Measurements from ENCODE around the gene COL7A1.
A peak's percentile ranks its signal among the peaks of the same experiment; 100 is the strongest.

Gene COL7A1

GRCh38 chr3:48597408-48597800 is 2.3 kb upstream of the COL7A1 start:
- H3K27ac ChIP-seq, result no peak overlapping the region
- peaks cover 4% of the 10 kb centered on the region; the same call in 1 of the 2 replicates for H3K36me3 ChIP-seq (ENCODE audit: insufficient read depth, low read length)
- H3K9me3 ChIP-seq (ENCODE audit: low read depth, low read length), result no peaks in the 10 kb centered on the region
- H3K4me3 ChIP-seq, result no peak overlapping the region
- DNase-seq (ENCODE audit: low read depth, low spot score), result no peak
- no peak for TF ChIP-seq EZH2 (IDR thresholded peaks at IDR 0.05)
- H3K9ac ChIP-seq (ENCODE audit: insufficient read length), result no peak overlapping the region

- TF ChIP-seq POLR2AphosphoS5 (IDR thresholded peaks at IDR 0.05; ENCODE audit: borderline replicate concordance, low read depth, low read length), result no peak
- no peak for TF ChIP-seq EZH2 (IDR thresholded peaks at IDR 0.05)
- TF ChIP-seq FOXP2 (optimal IDR thresholded peaks at IDR 0.05; ENCODE audit: control extremely low read depth, extremely low read length, insufficient read depth), result no peak
- Histone ChIP-seq H3K27ac (no peak overlapping the region; the same call in 1 of the 2 replicates), H3K9me3 (ENCODE audit: low read depth, low read length) (no peaks in the 10 kb centered on the region), H3K9ac (ENCODE audit: insufficient read length) (no peak overlapping the region), H3K36me3 (ENCODE audit: insufficient read depth, low read length) (peaks cover 4% of the 10 kb centered on the region; the same call in 1 of the 2 replicates), H3K4me3 (no peak overlapping the region)
- DNase-seq (ENCODE audit: low read depth, low spot score), result no peak
Observed at GRCh38 chr3:48596676-48597407, 1.7 kb upstream of the COL7A1 start.

- Histone ChIP-seq H3K27ac (no peak overlapping the region), H3K9me3 (ENCODE audit: low read depth, low read length) (no peaks in the 10 kb centered on the region), H3K9ac (ENCODE audit: insufficient read length) (no peak overlapping the region), H3K36me3 (ENCODE audit: insufficient read depth, low read length) (peaks cover 2% of the 10 kb centered on the region; the same call in 1 of the 2 replicates), H3K4me3 (no peak overlapping the region)
- TF ChIP-seq EZH2 (IDR thresholded peaks at IDR 0.05) (no peak), POLR2AphosphoS5 (IDR thresholded peaks at IDR 0.05; ENCODE audit: borderline replicate concordance, low read depth, low read length) (no peak), FOXP2 (optimal IDR thresholded peaks at IDR 0.05; ENCODE audit: control extremely low read depth, extremely low read length, insufficient read depth) (no peak)
- no peak for DNase-seq (ENCODE audit: low read depth, low spot score)
Observed at GRCh38 chr3:48596157-48596556, 1.0 kb upstream of the COL7A1 start.

GRCh38 chr3:48595526-48596121 is 495 bp upstream of the COL7A1 start:
- TF ChIP-seq POLR2AphosphoS5 (IDR thresholded peaks at IDR 0.05; ENCODE audit: borderline replicate concordance, low read depth, low read length) (no peak; the same call in 1 of the 2 replicates), FOXP2 (optimal IDR thresholded peaks at IDR 0.05; ENCODE audit: control extremely low read depth, extremely low read length, insufficient read depth) (no peak), EZH2 (IDR thresholded peaks at IDR 0.05) (no peak)
- no peak for DNase-seq (ENCODE audit: low read depth, low spot score)
- H3K9me3 ChIP-seq (ENCODE audit: low read depth, low read length), result no peaks in the 10 kb centered on the region
- H3K9ac ChIP-seq (ENCODE audit: insufficient read length), result no peak overlapping the region
- no peak overlapping the region for H3K4me3 ChIP-seq
- no peaks in the 10 kb centered on the region; the same call in 1 of the 2 replicates for H3K36me3 ChIP-seq (ENCODE audit: insufficient read depth, low read length)
- no peak overlapping the region for H3K27ac ChIP-seq

GRCh38 chr3:48594417-48595049 is 596 bp downstream of the COL7A1 start:
- Histone ChIP-seq H3K27ac (no peak overlapping the region), H3K4me3 (peak overlapping the region; percentile 49), H3K9me3 (ENCODE audit: low read depth, low read length) (no peaks in the 10 kb centered on the region), H3K36me3 (ENCODE audit: insufficient read depth, low read length) (no peaks in the 10 kb centered on the region), H3K9ac (ENCODE audit: insufficient read length) (no peak overlapping the region)
- TF ChIP-seq FOXP2 (optimal IDR thresholded peaks at IDR 0.05; ENCODE audit: control extremely low read depth, extremely low read length, insufficient read depth) (no peak), POLR2AphosphoS5 (IDR thresholded peaks at IDR 0.05; ENCODE audit: borderline replicate concordance, low read depth, low read length) (no peak), EZH2 (IDR thresholded peaks at IDR 0.05) (no peak)
- DNase-seq (ENCODE audit: low read depth, low spot score), result no peak

GRCh38 chr3:48593337-48593736 is 1.8 kb downstream of the COL7A1 start:
- Histone ChIP-seq H3K9ac (ENCODE audit: insufficient read length) (no peak overlapping the region), H3K36me3 (ENCODE audit: insufficient read depth, low read length) (no peaks in the 10 kb centered on the region), H3K9me3 (ENCODE audit: low read depth, low read length) (no peaks in the 10 kb centered on the region), H3K4me3 (no peak overlapping the region), H3K27ac (no peak overlapping the region)
- no peak for TF ChIP-seq EZH2 (IDR thresholded peaks at IDR 0.05)
- no peak for DNase-seq (ENCODE audit: low read depth, low spot score)

GRCh38 chr3:48592519-48593087 is 2.5 kb downstream of the COL7A1 start:
- H3K9me3 ChIP-seq (ENCODE audit: low read depth, low read length), result no peaks in the 10 kb centered on the region
- H3K9ac ChIP-seq (ENCODE audit: insufficient read length), result no peak overlapping the region
- TF ChIP-seq FOXP2 (optimal IDR thresholded peaks at IDR 0.05; ENCODE audit: control extremely low read depth, extremely low read length, insufficient read depth) (no peak), EZH2 (IDR thresholded peaks at IDR 0.05) (no peak), POLR2AphosphoS5 (IDR thresholded peaks at IDR 0.05; ENCODE audit: borderline replicate concordance, low read depth, low read length) (no peak)
- H3K27ac ChIP-seq, result no peak overlapping the region
- no peak overlapping the region for H3K4me3 ChIP-seq
- no peaks in the 10 kb centered on the region for H3K36me3 ChIP-seq (ENCODE audit: insufficient read depth, low read length)
- DNase-seq (ENCODE audit: low read depth, low spot score), result no peak

- TF ChIP-seq POLR2AphosphoS5 (IDR thresholded peaks at IDR 0.05; ENCODE audit: borderline replicate concordance, low read depth, low read length), result no peak
- TF ChIP-seq EZH2 (IDR thresholded peaks at IDR 0.05), result no peak
- TF ChIP-seq FOXP2 (optimal IDR thresholded peaks at IDR 0.05; ENCODE audit: control extremely low read depth, extremely low read length, insufficient read depth), result no peak
- Histone ChIP-seq H3K36me3 (ENCODE audit: insufficient read depth, low read length) (no peaks in the 10 kb centered on the region), H3K4me3 (no peak overlapping the region), H3K27ac (no peak overlapping the region), H3K9me3 (ENCODE audit: low read depth, low read length) (no peaks in the 10 kb centered on the region), H3K9ac (ENCODE audit: insufficient read length) (no peak overlapping the region)
- DNase-seq (ENCODE audit: low read depth, low spot score), result no peak
Observed at GRCh38 chr3:48591886-48592518, 3.1 kb downstream of the COL7A1 start.

All from SK-N-MC (cell line).